Esophagus muscularis mucosa (tissue), 3 donors: Measurements from ENCODE around the gene PPP1R16B.

Experiments
- CTCF ChIP-seq, 3 experiments: fragments of 200-600 bp in 2 of 3; fragments of 450-650 bp in 1 of 3; sonication (generic) in 2 of 3; IDR thresholded peaks; one replicate each; pipeline ENCODE4 v1.5.1; 2017 to 2019; ENCODE audit warnings: antibody characterized with exemption in 3 of 3, mild to moderate bottlenecking in 2 of 3, moderate library complexity in 1 of 3
- POLR2A ChIP-seq: fragments of 450-650 bp; IDR thresholded peaks from one replicate; pipeline ENCODE4 v1.6.1; 2017; ENCODE audit warnings: antibody characterized with exemption, moderate library complexity, mild to moderate bottlenecking, low read depth

GRCh38 chr20:38895098-38895949, 89.8 kb downstream of the PPP1R16B start:
- TF ChIP-seq CTCF (IDR thresholded peaks at IDR 0.05) (no peak), POLR2A (no peak)
